ENCODE measurements around the gene PGM5. TPM values are rescaled to one million over a fixed set of nuclear protein-coding genes. Genes with fewer than 3 reads are reported as not detected.

PGM5 gene
- total RNA-seq, 1 experiment from 2014 or later: not detected

- Histone ChIP-seq H3K4me1 (ENCODE audit: insufficient read depth, low read length) (no peaks in the 10 kb centered on the region), H3K23ac (ENCODE audit: insufficient read length, low read depth, low read length) (no peak overlapping the region), H3K27me3 (ENCODE audit: insufficient read depth, low read length) (no peaks in the 10 kb centered on the region), H3K79me1 (ENCODE audit: insufficient read depth, low read depth, low read length, poor library complexity, severe bottlenecking) (no peaks in the 10 kb centered on the region), H3K9me3 (ENCODE audit: control insufficient read depth, low read depth, low read length) (no peaks in the 10 kb centered on the region), H2BK20ac (ENCODE audit: low read depth, low read length, poor library complexity, severe bottlenecking) (no peak overlapping the region), H3K27ac (ENCODE audit: insufficient read length, low read depth, low read length) (no peak overlapping the region), H2BK120ac (ENCODE audit: low read depth, low read length, poor library complexity, severe bottlenecking) (no peak overlapping the region), H3K56ac (ENCODE audit: insufficient read length, low read depth, low read length) (no peak overlapping the region), H2BK5ac (ENCODE audit: insufficient read length, low read length) (no peak overlapping the region), H4K91ac (ENCODE audit: insufficient read length, low read depth, low read length) (no peak overlapping the region), H3K18ac (ENCODE audit: insufficient read length, low read depth, low read length) (no peak overlapping the region), H4K8ac (replicated peaks; ENCODE audit: insufficient read length, low read depth, low read length) (no peak overlapping the region), H3K9ac (ENCODE audit: extremely low read depth, insufficient read length, low read length) (no peak overlapping the region), H3K23me2 (ENCODE audit: insufficient read length, low read depth, low read length, poor library complexity, severe bottlenecking) (no peaks in the 10 kb centered on the region), H2AFZ (ENCODE audit: low read length) (no peak overlapping the region), H3K79me2 (ENCODE audit: insufficient read depth, low read length) (no peaks in the 10 kb centered on the region), H3K14ac (ENCODE audit: insufficient read depth, low read length) (no peak overlapping the region), H3T11ph (ENCODE audit: low read length) (no peak overlapping the region), H2AK5ac (ENCODE audit: insufficient read length, low read length) (no peak overlapping the region), H3K4ac (ENCODE audit: low read depth, low read length) (no peak overlapping the region), H2BK15ac (ENCODE audit: low read depth, low read length) (no peak overlapping the region), H4K5ac (ENCODE audit: insufficient read length, low read depth, low read length) (no peak overlapping the region), H4K20me1 (ENCODE audit: control insufficient read depth, insufficient read depth, insufficient read length) (no peaks in the 10 kb centered on the region), H2BK12ac (ENCODE audit: insufficient read length, low read depth, low read length) (no peak overlapping the region), H3K4me2 (ENCODE audit: insufficient read depth, insufficient read length, low read length) (no peak overlapping the region)
- Mint-ChIP-seq H3K36me3 (ENCODE audit: insufficient read depth in 1 of 3, low read depth in 3 of 3) (no peaks in the 10 kb centered on the region), H3K27ac (peak overlapping the region in 1 of 3 experiments; percentile 25; a peak in 1 of 7 replicates), H3K4me3 (no peak overlapping the region), H3K9me3 (no peaks in the 10 kb centered on the region), H3K4me1 (no peaks in the 10 kb centered on the region), H3K27me3 (ENCODE audit: low read depth) (peaks cover 86% of the 10 kb centered on the region)
- DNase-seq: no peak
- TF ChIP-seq CTCF (conservative IDR thresholded peaks at IDR 0.05): no peak
- no CpG with 5 or more reads among the region's 3 CpGs for WGBS (ENCODE audit: extremely low coverage, insufficient read length, low lambda C conversion rate)
These were observed 117.4 kb downstream of the PGM5 start for GRCh38 chr9:68473790-68474189.
